Sigmoid colon (tissue), 7 donors: ENCODE data around the gene POLR3E. TPM values are rescaled to one million over a fixed set of nuclear protein-coding genes. Genes with fewer than 3 reads are reported as not detected.

Source experiments
- DNase-seq: peaks from one replicate; pipeline ENCODE4 v3.0.0-alpha.2; 2019
- H3K27ac ChIP-seq, 4 donors: fragments of 200-600 bp; sonication (generic); one replicate each; pipeline ENCODE4 v1.5.1; 2016 to 2019; ENCODE audit warnings: mild to moderate bottlenecking in 1 of 4
- H3K27me3 ChIP-seq, 3 donors: fragments of 200-600 bp; sonication (generic); one replicate each; pipeline ENCODE4 v1.5.1; 2019; ENCODE audit warnings: mild to moderate bottlenecking in 1 of 3
- H3K36me3 ChIP-seq, 4 donors: fragments of 200-600 bp; sonication (generic); one replicate each; pipeline ENCODE4 v1.5.1; 2016 to 2019
- H3K4me1 ChIP-seq, 4 donors: fragments of 200-600 bp; sonication (generic); one replicate each; pipeline ENCODE4 v1.5.1; 2017 to 2019
- H3K4me3 ChIP-seq, 4 donors: fragments of 200-600 bp; sonication (generic); one replicate each; pipeline ENCODE4 v1.5.1; 2017 to 2019; ENCODE audit warnings: mild to moderate bottlenecking in 2 of 4, moderate library complexity in 1 of 4
- H3K9me3 ChIP-seq, 4 donors: fragments of 200-600 bp in 3 of 4; sonication (generic) in 3 of 4; one replicate each; pipeline versions ENCODE4 v1.5.1 to v1.6.1; 2013 to 2019
- EP300 ChIP-seq, 4 donors: sonication (generic); formaldehyde crosslinking; IDR thresholded peaks; one replicate each; pipeline ENCODE4 v1.6.1; 2017; ENCODE audit warnings: antibody characterized with exemption in 4 of 4
- POLR2A ChIP-seq, 2 donors: fragments of 450-650 bp; IDR thresholded peaks; one replicate each; pipeline ENCODE4 v1.6.1; 2016; ENCODE audit warnings: antibody characterized with exemption in 2 of 2, mild to moderate bottlenecking in 2 of 2, moderate library complexity in 2 of 2
- POLR2AphosphoS5 ChIP-seq, 4 donors: sonication (generic); formaldehyde crosslinking; IDR thresholded peaks; one replicate each; pipeline ENCODE4 v1.6.1; 2017; ENCODE audit warnings: antibody characterized with exemption in 4 of 4
- WGBS, 2 donors: extraction: QIAGEN DNeasy Blood & Tissue Kit; methylation state at CpG; one replicate each; pipeline ENCODE4 v1.1.7; 2013; 5-methylcytosine and 5-hydroxymethylcytosine counted together
- intact Hi-C: fragments of 100-400 bp; cut with DNase I; formaldehyde crosslinking; loops from one replicate; pipeline ENCODE4 v1.15.1; 2023
- polyA plus RNA-seq, 3 donors: library from polyadenylated mRNA; stranded (reverse); fragments of 200-250 nt; gene quantifications; one replicate each; pipeline ENCODE4 v1.2.3, GENCODE V29; 2013
- total RNA-seq, 4 donors: library from RNA; depleted of rRNA; stranded (reverse); fragments of >200 nt; gene quantifications; one replicate each; pipeline ENCODE4 v1.1.0, GENCODE V29; 2016
- TF ChIP-seq, protein P1 (sequence below), 4 experiments: fragments of 450-650 bp in 3 of 4; fragments of 200-600 bp in 1 of 4; IDR thresholded peaks; one replicate each; pipeline ENCODE4 v1.5.1; 2016 to 2019; ENCODE audit warnings: antibody characterized with exemption in 4 of 4, mild to moderate bottlenecking in 3 of 4, moderate library complexity in 2 of 4
- donor health status: healthy with polysubstance abuse.
- donor health status: Bipolar disorder and iron deficiency.
- donor health status: healthy.

The POLR3E gene
- total and polyA plus RNA-seq, 7 donors = 10.6 to 68.7 (median 39.3) TPM

DNA sequence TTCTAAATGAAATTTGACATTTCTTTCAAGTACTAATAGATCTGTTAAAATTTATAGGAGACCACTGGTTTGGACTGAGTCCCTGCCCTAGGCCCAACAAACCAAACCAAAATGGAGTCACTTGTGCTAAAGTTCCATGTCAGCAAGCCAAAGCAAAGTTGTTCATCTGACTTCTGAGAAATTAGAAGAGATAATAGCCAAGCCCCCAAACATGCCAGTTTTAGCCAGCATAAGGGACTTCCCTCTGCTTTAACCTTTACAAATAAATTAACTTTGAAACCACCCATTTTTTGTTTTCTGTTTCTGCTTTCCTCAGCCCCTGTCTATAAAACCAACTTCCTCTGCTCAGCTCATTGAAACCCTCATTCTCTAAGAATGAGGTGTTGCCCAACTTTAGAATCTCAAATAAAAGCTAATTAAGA, 58.3 kb downstream of the POLR3E start:
- no peak for DNase-seq

DNA sequence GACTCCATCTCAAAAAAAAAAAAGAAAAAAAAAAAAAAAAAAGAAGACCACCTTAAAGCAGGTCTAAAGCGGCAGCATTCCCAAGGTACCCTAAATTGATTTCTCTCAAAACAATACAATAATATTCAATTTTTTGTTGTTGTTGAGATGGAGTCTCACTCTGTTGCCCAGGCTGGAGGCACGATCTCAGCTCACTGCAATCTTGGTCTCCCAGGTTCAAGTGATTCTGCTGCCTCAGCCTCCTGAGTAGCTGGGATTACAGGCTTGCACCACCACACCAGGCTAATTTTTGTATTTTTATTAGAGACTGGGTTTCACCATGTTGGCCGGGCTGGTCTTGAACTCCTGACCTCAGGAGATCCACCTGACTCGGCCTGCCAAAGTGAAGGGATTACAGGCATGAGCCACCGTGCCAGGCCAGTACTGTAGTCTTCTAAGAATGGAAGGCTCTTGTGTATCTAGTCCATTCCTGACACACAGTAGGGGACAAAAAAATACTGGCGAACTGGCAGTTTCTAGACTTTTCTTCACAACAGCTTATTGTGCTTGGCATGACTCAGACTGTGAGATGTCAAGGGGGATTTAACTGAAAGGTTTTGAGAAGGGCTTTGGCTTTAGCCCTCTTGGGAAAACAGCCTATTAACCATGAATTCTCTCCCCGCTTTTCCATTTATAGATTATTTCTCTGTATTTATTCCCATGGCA, 59.9 kb downstream of the POLR3E start:
- Histone ChIP-seq H3K9me3 (no peaks in the 10 kb centered on the region), H3K4me3 (no peak overlapping the region), H3K27me3 (no peaks in the 10 kb centered on the region), H3K36me3 (peaks cover 0 to under 1% (median 0%) of the 10 kb centered on the region in 4 donors), H3K27ac (peak overlapping the region in 2 of 4 donors; percentile 20 to 37), H3K4me1 (peaks cover 0 to 37% (median 28%) of the 10 kb centered on the region in 4 donors)
- intact Hi-C loops = loop anchor here (10.0 kb wide), 1 partner anchor 1068 kb away; no protein-coding TSS in a partner anchor
- no peak for DNase-seq
- no peak for TF ChIP-seq POLR2A (IDR thresholded peaks at IDR 0.05)
- TF ChIP-seq, protein P1, sequence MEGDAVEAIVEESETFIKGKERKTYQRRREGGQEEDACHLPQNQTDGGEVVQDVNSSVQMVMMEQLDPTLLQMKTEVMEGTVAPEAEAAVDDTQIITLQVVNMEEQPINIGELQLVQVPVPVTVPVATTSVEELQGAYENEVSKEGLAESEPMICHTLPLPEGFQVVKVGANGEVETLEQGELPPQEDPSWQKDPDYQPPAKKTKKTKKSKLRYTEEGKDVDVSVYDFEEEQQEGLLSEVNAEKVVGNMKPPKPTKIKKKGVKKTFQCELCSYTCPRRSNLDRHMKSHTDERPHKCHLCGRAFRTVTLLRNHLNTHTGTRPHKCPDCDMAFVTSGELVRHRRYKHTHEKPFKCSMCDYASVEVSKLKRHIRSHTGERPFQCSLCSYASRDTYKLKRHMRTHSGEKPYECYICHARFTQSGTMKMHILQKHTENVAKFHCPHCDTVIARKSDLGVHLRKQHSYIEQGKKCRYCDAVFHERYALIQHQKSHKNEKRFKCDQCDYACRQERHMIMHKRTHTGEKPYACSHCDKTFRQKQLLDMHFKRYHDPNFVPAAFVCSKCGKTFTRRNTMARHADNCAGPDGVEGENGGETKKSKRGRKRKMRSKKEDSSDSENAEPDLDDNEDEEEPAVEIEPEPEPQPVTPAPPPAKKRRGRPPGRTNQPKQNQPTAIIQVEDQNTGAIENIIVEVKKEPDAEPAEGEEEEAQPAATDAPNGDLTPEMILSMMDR (IDR thresholded peaks at IDR 0.05) = no peak
- WGBS, 2 donors = 90 to 96% methylated on average over 7 of the region's 7 CpGs

More for the DNA sequence above, 58.3 kb downstream of the POLR3E start:
- intact Hi-C loops = loop anchor here (2.0 to 10.0 kb wide), 2 partner anchors 13 to 1069 kb away; no protein-coding TSS in a partner anchor
- H3K27me3 ChIP-seq = no peaks in the 10 kb centered on the region
- no peak overlapping the region for H3K4me3 ChIP-seq
- no peak for TF ChIP-seq EP300 (IDR thresholded peaks at IDR 0.05)
- no peak for TF ChIP-seq POLR2A (IDR thresholded peaks at IDR 0.05)
- TF ChIP-seq, protein P1 (IDR thresholded peaks at IDR 0.05) = no peak
- no peak for TF ChIP-seq POLR2AphosphoS5 (IDR thresholded peaks at IDR 0.05)
- H3K9me3 ChIP-seq = no peaks in the 10 kb centered on the region
- peak overlapping the region in 2 of 4 donors; percentile 74 to 78 for H3K27ac ChIP-seq
- peaks cover 0 to 39% (median 24%) of the 10 kb centered on the region in 4 donors for H3K4me1 ChIP-seq
- no peaks in the 10 kb centered on the region for H3K36me3 ChIP-seq

DNA sequence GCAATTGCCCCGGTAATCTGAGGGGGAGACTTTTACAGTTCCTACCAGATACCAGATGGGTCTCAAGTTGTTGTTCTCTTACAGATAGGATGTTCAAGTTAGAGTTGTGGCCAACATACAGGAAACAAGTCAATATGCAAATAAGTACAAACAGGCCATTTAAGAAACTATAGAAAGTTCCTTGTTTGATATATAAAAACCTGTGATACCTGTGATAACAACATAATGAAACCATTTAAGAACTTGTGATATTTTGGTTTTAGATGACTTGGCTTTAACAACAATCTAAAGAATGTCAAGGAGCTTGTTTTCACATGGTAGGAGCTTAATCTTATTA, 60.4 kb downstream of the POLR3E start:
- no peaks in the 10 kb centered on the region for H3K27me3 ChIP-seq
- H3K4me1 ChIP-seq = peaks cover 0 to 32% (median 25%) of the 10 kb centered on the region in 4 donors
- peak overlapping the region in 1 of 4 donors; percentile 20 for H3K27ac ChIP-seq
- WGBS, 2 donors = 50 to 87% methylated on average over 1 of the region's 1 CpG
- TF ChIP-seq EP300 (IDR thresholded peaks at IDR 0.05) (no peak), POLR2A (IDR thresholded peaks at IDR 0.05) (no peak), POLR2AphosphoS5 (IDR thresholded peaks at IDR 0.05) (no peak)
- TF ChIP-seq, protein P1 (IDR thresholded peaks at IDR 0.05) = no peak
- DNase-seq = no peak
- no peak overlapping the region for H3K4me3 ChIP-seq
- peaks cover 0 to 6% (median 2%) of the 10 kb centered on the region in 4 donors for H3K36me3 ChIP-seq
- H3K9me3 ChIP-seq = no peaks in the 10 kb centered on the region
- intact Hi-C loops = loop anchor here (10.0 kb wide), 1 partner anchor 1067 kb away; no protein-coding TSS in a partner anchor

DNA sequence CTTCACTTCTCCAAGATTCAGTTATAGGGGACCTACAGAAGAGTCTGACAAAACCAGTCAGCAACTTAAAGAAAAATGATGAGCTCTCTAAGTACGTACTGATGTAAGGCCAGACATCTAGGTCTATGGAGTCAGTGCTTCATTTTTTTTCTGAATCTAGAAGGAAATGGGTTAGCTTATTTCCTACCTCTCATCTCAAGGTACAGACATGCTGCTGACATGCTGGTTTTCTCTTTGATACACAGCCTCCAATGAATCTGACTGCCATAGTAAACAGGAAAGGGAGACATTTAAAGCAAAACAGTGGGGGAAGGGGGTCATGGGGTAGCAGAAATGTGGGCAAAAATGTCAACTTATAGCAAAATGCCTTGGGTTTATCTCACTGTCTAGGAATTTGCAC, 60.8 kb downstream of the POLR3E start:
- Histone ChIP-seq H3K27ac (peak overlapping the region in 2 of 4 donors; percentile 20 to 36), H3K4me1 (peaks cover 0 to 28% (median 21%) of the 10 kb centered on the region in 4 donors), H3K36me3 (peaks cover 0 to 10% (median 5%) of the 10 kb centered on the region in 4 donors), H3K4me3 (no peak overlapping the region), H3K27me3 (no peaks in the 10 kb centered on the region), H3K9me3 (no peaks in the 10 kb centered on the region)
- TF ChIP-seq POLR2A (IDR thresholded peaks at IDR 0.05) (no peak), POLR2AphosphoS5 (IDR thresholded peaks at IDR 0.05) (no peak), EP300 (IDR thresholded peaks at IDR 0.05) (no peak)
- TF ChIP-seq, protein P1 (IDR thresholded peaks at IDR 0.05) = no peak
- DNase-seq = no peak
- intact Hi-C loops = loop anchor here (10.0 kb wide), 1 partner anchor 1067 kb away; no protein-coding TSS in a partner anchor
- 81 to 92% methylated on average over 1 of the region's 1 CpG for WGBS, 2 donors
